SU-DHL-6 (cell line): ENCODE results near the gene IL17B.

Experiments
- CTCF ChIP-seq: fragments of 200-600 bp; sonication (generic); IDR thresholded peaks from one replicate; pipeline ENCODE4 v1.5.1; 2017; ENCODE audit warnings: antibody characterized with exemption, mild to moderate bottlenecking, low read length, moderate library complexity; ENCODE audit not compliant: insufficient read depth, poor library complexity, severe bottlenecking
- EZH2phosphoT487 ChIP-seq: fragments of 200-600 bp; sonication (generic), shearing (Covaris generic); conservative IDR thresholded peaks from 2 replicates; pipeline ENCODE4 v1.6.1; 2018; ENCODE audit warnings: mild to moderate bottlenecking, antibody characterized with exemption, low read length, moderate library complexity, mixed read lengths

DNA sequence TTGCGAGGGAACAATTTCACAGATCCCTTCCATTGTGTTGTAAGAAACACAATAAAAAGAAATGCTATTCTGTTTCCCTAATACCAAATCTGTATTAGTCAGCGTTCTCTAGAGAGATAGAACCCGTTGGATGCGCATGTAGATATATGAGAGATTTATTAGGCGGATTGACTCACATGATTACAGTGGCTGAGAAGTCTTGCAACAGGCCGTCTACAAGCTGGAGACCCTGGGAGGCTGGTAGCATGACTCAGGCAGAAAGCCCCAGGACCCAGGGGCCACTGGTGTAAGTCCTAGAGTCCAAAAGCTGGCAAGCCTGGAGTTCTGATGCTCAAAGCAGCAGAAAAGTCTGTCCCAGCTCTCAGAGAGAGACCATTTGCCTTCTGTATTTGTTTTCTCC lies 18.4 kb upstream of the IL17B start:
- TF ChIP-seq CTCF, result no peak
- no peak for TF ChIP-seq EZH2phosphoT487
